ENCODE data around the gene INHBE. TPM values are rescaled to one million over a fixed set of nuclear protein-coding genes. Genes with fewer than 3 reads are reported as not detected.
A peak's percentile ranks its signal among the peaks of the same experiment; 100 is the strongest.

The INHBE gene
- total RNA-seq, 1 experiment from 2014 or later = 5.0 TPM

GRCh38 chr12:57454213-57454565 lies 918 bp upstream of the INHBE start:
- no peaks in the 10 kb centered on the region for H3K27me3 Mint-ChIP-seq (ENCODE audit: low read depth)
- TF ChIP-seq, protein P1, sequence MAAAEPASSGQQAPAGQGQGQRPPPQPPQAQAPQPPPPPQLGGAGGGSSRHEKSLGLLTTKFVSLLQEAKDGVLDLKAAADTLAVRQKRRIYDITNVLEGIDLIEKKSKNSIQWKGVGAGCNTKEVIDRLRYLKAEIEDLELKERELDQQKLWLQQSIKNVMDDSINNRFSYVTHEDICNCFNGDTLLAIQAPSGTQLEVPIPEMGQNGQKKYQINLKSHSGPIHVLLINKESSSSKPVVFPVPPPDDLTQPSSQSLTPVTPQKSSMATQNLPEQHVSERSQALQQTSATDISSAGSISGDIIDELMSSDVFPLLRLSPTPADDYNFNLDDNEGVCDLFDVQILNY (CRISPR knock-in tag; IDR thresholded peaks at IDR 0.05) = no peak
- no peak for TF ChIP-seq SMAD3 (CRISPR knock-in tag; IDR thresholded peaks at IDR 0.05; ENCODE audit: borderline replicate concordance)
- TF ChIP-seq FOXK1 (CRISPR knock-in tag; IDR thresholded peaks at IDR 0.05) = no peak
- TF ChIP-seq, protein P2, sequence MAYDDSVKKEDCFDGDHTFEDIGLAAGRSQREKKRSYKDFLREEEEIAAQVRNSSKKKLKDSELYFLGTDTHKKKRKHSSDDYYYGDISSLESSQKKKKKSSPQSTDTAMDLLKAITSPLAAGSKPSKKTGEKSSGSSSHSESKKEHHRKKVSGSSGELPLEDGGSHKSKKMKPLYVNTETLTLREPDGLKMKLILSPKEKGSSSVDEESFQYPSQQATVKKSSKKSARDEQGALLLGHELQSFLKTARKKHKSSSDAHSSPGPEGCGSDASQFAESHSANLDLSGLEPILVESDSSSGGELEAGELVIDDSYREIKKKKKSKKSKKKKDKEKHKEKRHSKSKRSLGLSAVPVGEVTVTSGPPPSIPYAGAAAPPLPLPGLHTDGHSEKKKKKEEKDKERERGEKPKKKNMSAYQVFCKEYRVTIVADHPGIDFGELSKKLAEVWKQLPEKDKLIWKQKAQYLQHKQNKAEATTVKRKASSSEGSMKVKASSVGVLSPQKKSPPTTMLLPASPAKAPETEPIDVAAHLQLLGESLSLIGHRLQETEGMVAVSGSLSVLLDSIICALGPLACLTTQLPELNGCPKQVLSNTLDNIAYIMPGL (CRISPR knock-in tag; IDR thresholded peaks at IDR 0.05) = no peak
- no peak for TF ChIP-seq ERG (CRISPR knock-in tag; IDR thresholded peaks at IDR 0.05)
- TF ChIP-seq ATF1 (CRISPR knock-in tag; IDR thresholded peaks at IDR 0.05) = no peak
- TF ChIP-seq PRRX2 (CRISPR knock-in tag; IDR thresholded peaks at IDR 0.05) = no peak
- no peak overlapping the region for H3K4me3 Mint-ChIP-seq
- DNase-seq (ENCODE audit: low spot score) = no peak
- no peaks in the 10 kb centered on the region for H3K36me3 Mint-ChIP-seq
- peak overlapping the region; percentile 83; the same call in 1 of the 2 replicates for H3K27ac Mint-ChIP-seq
- no peak for ATAC-seq
- peaks cover 51% of the 10 kb centered on the region for H3K4me1 Mint-ChIP-seq
- peaks cover 2% of the 10 kb centered on the region for H3K9me3 Mint-ChIP-seq
- ChIA-PET POLR2A (interaction anchor here (0.5 to 2.0 kb wide), 9 partner anchors 19 to 1480 kb away, joined by 3 to 12 read pairs (median 7); partner anchors contain the start of genes DDIT3, INHBC, RAB5B and SHMT2), CTCF (interaction anchor here (1.3 to 9.4 kb wide), 13 partner anchors 21 to 342 kb away, joined by 5 to 245 read pairs (median 26); partner anchors contain the start of genes INHBC, SHMT2 and STAT6)

DNA sequence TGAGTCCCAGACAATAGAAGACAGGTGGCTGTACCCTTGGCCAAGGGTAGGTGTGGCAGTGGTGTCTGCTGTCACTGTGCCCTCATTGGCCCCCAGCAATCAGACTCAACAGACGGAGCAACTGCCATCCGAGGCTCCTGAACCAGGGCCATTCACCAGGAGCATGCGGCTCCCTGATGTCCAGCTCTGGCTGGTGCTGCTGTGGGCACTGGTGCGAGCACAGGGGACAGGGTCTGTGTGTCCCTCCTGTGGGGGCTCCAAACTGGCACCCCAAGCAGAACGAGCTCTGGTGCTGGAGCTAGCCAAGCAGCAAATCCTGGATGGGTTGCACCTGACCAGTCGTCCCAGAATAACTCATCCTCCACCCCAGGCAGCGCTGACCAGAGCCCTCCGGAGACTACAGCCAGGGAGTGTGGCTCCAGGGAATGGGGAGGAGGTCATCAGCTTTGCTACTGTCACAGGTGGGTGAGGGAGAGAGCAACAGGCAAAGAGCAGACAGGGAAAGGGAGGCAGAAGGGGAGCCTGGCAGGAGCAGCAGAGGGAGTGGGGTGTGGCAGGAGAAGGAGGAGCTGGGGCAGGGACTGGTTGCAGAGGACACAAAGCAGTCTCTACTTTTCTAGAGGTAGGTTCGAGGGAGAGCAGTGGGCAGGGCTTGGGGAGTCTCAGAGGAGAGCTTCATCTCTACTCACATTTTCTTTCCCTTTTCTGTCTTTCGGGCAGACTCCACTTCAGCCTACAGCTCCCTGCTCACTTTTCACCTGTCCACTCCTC lies 452 bp downstream of the INHBE start:
- Mint-ChIP-seq H3K4me1 (peaks cover 55% of the 10 kb centered on the region), H3K9me3 (no peaks in the 10 kb centered on the region), H3K36me3 (no peaks in the 10 kb centered on the region), H3K27me3 (ENCODE audit: low read depth) (no peaks in the 10 kb centered on the region), H3K27ac (peak overlapping the region; percentile 84), H3K4me3 (peak overlapping the region; percentile 69)
- DNase-seq (ENCODE audit: low spot score) (no peak), ATAC-seq (peak; percentile 0)
- 0 out of 2 replicates have a peak, but pooled peaks have one; percentile 45 for TF ChIP-seq TCF7 (CRISPR knock-in tag; IDR thresholded peaks at IDR 0.05; ENCODE audit: low read depth)
- TF ChIP-seq FOXP1 (CRISPR knock-in tag; IDR thresholded peaks at IDR 0.05; ENCODE audit: borderline replicate concordance) = no peak
- TF ChIP-seq NFE2L1 (CRISPR knock-in tag; IDR thresholded peaks at IDR 0.05) = peak; percentile 32; the same call in 1 of the 2 replicates
- TF ChIP-seq E2F4 (CRISPR knock-in tag; IDR thresholded peaks at IDR 0.05; ENCODE audit: borderline replicate concordance, low read depth) = 0 out of 2 replicates have a peak, but pooled peaks have one; percentile 27
- TF ChIP-seq EMX1 (CRISPR knock-in tag; IDR thresholded peaks at IDR 0.05) = no peak
- peak; percentile 2; the same call in 1 of the 2 replicates for TF ChIP-seq NFYB (CRISPR knock-in tag; conservative IDR thresholded peaks at IDR 0.05; ENCODE audit: low read depth)
- TF ChIP-seq, protein P3, sequence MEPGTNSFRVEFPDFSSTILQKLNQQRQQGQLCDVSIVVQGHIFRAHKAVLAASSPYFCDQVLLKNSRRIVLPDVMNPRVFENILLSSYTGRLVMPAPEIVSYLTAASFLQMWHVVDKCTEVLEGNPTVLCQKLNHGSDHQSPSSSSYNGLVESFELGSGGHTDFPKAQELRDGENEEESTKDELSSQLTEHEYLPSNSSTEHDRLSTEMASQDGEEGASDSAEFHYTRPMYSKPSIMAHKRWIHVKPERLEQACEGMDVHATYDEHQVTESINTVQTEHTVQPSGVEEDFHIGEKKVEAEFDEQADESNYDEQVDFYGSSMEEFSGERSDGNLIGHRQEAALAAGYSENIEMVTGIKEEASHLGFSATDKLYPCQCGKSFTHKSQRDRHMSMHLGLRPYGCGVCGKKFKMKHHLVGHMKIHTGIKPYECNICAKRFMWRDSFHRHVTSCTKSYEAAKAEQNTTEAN (CRISPR knock-in tag; IDR thresholded peaks at IDR 0.05) = 0 out of 2 replicates have a peak, but pooled peaks have one; percentile 28
- TF ChIP-seq PRDM15 (CRISPR knock-in tag; IDR thresholded peaks at IDR 0.05) = no peak
- no peak for TF ChIP-seq SMAD3 (CRISPR knock-in tag; IDR thresholded peaks at IDR 0.05; ENCODE audit: borderline replicate concordance)
- no peak; the same call in 1 of the 2 replicates for TF ChIP-seq ETV6 (CRISPR knock-in tag; IDR thresholded peaks at IDR 0.05)
- TF ChIP-seq TEAD4 (CRISPR knock-in tag; IDR thresholded peaks at IDR 0.05) = no peak
- CTCF ChIA-PET = interaction anchor here (0.6 to 9.4 kb wide), 44 partner anchors 8 to 1095 kb away, joined by 3 to 245 read pairs (median 5); partner anchors contain the start of genes INHBC, LRP1, SHMT2 and STAC3
- POLR2A ChIA-PET = interaction anchor here (0.5 to 2.0 kb wide), 26 partner anchors 11 to 1569 kb away, joined by 3 to 12 read pairs (median 4); partner anchors contain the start of genes DDIT3, INHBC, LRP1 and NAB2
